Lower leg skin (tissue), 4 donors: ENCODE measurements around the gene A3GALT2. TPM values are rescaled to one million over a fixed set of nuclear protein-coding genes. Genes with fewer than 3 reads are reported as not detected.

ENCODE experiments used
- DNase-seq, 2 donors: peaks; one replicate each; pipeline ENCODE4 v3.0.0-alpha.2; 2019; ENCODE audit warnings: low spot score in 2 of 2
- H3K4me3 ChIP-seq: fragments of 200-600 bp; sonication (generic); 2 replicates; pipeline ENCODE4 v1.5.1; 2017; ENCODE audit warnings: mild to moderate bottlenecking, low read depth; ENCODE audit not compliant: poor library complexity, severe bottlenecking
- POLR2A ChIP-seq, 2 donors: fragments of 450-650 bp; IDR thresholded peaks; one replicate each; pipeline ENCODE4 v1.6.1; 2016 to 2017; ENCODE audit warnings: antibody characterized with exemption in 2 of 2, mild to moderate bottlenecking in 1 of 2, moderate library complexity in 1 of 2
- WGBS, 2 donors: methylation state at CpG; one replicate each; pipeline ENCODE4 v1.1.5; 2018; 5-methylcytosine and 5-hydroxymethylcytosine counted together
- intact Hi-C: fragments of 100-400 bp; cut with DNase I; formaldehyde crosslinking; loops from one replicate; pipeline ENCODE4 v1.15.0; 2023; ENCODE audit warnings: low total_unique reads
- total RNA-seq, 4 donors: library from RNA; depleted of rRNA; stranded (reverse); fragments of >200 nt; gene quantifications; one replicate each; pipeline ENCODE4 v1.1.0, GENCODE V29; 2016
- TF ChIP-seq, protein P1 (sequence below), 3 donors: fragments of 450-650 bp; IDR thresholded peaks; one replicate each; pipeline ENCODE4 v1.5.1; 2016; ENCODE audit warnings: antibody characterized with exemption in 3 of 3, mild to moderate bottlenecking in 3 of 3, moderate library complexity in 2 of 3

The A3GALT2 gene
- total RNA-seq, 4 donors from 2014 or later = not detected

DNA sequence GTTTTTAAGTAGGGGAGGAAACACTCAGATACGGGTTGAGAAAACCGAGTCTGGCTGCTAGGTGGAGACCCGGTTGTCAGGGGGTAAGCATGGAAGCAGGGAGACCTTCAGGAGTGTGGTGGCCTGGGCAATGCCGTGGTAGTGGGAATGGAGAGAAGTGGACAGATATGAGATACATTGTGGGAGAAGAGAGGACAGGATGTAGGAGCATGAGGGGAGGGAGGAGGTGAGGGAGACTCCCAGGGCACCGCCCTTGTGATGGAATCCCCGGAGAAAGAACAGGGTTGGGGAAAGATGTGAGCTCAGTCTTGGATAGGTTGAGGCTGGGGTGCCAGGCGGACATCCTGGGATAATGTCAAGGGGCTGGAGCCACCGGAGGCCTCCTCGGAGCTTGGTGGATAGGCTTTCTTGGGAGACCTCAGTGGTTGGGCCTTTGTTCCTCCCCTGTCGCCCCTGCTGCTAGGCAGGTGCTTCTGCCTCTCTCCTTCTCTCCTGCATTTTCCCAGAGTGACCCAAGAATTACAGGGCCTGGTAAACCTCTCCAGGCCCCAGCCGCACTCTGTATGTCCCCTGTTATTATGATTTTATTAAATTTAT, 43.3 kb downstream of the A3GALT2 start:
- 88 to 89% methylated on average over 11 of the region's 11 CpGs for WGBS, 2 donors
- intact Hi-C loops = no loop called here
- no peak overlapping the region for H3K4me3 ChIP-seq
- TF ChIP-seq, protein P1, sequence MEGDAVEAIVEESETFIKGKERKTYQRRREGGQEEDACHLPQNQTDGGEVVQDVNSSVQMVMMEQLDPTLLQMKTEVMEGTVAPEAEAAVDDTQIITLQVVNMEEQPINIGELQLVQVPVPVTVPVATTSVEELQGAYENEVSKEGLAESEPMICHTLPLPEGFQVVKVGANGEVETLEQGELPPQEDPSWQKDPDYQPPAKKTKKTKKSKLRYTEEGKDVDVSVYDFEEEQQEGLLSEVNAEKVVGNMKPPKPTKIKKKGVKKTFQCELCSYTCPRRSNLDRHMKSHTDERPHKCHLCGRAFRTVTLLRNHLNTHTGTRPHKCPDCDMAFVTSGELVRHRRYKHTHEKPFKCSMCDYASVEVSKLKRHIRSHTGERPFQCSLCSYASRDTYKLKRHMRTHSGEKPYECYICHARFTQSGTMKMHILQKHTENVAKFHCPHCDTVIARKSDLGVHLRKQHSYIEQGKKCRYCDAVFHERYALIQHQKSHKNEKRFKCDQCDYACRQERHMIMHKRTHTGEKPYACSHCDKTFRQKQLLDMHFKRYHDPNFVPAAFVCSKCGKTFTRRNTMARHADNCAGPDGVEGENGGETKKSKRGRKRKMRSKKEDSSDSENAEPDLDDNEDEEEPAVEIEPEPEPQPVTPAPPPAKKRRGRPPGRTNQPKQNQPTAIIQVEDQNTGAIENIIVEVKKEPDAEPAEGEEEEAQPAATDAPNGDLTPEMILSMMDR (IDR thresholded peaks at IDR 0.05) = no peak
- no peak for TF ChIP-seq POLR2A (IDR thresholded peaks at IDR 0.05)
- DNase-seq = peak in 1 of 2 donors; percentile 61

DNA sequence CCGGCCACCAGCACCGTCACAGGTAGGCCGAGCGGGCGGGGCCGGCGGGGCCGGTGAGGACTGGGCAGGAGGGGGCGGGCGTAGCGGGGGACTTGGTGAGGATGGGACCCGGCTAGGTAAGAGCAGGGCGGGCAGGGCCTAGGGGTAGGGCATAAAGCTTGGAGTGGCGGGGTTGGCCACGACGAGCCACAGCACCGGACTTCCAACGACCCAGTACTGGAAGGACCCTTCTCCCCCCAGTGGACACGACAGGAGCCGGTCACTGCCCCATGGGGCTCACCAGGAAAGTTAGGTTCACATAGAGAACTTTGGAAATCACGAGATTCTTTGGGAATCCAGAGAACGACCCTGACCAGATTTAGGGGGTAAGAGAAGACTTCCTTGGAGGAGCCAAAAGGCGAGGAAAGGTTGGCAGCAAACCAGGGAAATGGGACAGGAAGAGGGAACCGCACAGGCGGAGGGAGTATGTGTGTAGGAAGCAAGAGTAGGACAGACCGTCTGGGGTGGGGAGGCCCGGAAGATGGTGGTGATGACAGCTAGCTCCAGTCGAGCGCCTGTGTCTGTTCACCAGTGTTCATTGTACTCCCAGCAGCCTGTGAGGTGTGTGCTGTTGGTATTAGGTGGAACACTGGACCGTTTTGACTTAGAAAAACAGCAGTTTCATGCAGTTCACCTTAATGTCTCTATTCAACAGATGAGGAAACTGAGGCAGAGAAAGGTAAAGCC, 44.2 kb downstream of the A3GALT2 start:
- H3K4me3 ChIP-seq = no peak overlapping the region
- TF ChIP-seq, protein P1 (IDR thresholded peaks at IDR 0.05) = no peak
- TF ChIP-seq POLR2A (IDR thresholded peaks at IDR 0.05) = no peak
- intact Hi-C loops = no loop called here
- DNase-seq = peak in 1 of 2 donors; percentile 72
- WGBS, 2 donors = 82 to 90% methylated on average over 24 to 28 of the region's 30 CpGs

DNA sequence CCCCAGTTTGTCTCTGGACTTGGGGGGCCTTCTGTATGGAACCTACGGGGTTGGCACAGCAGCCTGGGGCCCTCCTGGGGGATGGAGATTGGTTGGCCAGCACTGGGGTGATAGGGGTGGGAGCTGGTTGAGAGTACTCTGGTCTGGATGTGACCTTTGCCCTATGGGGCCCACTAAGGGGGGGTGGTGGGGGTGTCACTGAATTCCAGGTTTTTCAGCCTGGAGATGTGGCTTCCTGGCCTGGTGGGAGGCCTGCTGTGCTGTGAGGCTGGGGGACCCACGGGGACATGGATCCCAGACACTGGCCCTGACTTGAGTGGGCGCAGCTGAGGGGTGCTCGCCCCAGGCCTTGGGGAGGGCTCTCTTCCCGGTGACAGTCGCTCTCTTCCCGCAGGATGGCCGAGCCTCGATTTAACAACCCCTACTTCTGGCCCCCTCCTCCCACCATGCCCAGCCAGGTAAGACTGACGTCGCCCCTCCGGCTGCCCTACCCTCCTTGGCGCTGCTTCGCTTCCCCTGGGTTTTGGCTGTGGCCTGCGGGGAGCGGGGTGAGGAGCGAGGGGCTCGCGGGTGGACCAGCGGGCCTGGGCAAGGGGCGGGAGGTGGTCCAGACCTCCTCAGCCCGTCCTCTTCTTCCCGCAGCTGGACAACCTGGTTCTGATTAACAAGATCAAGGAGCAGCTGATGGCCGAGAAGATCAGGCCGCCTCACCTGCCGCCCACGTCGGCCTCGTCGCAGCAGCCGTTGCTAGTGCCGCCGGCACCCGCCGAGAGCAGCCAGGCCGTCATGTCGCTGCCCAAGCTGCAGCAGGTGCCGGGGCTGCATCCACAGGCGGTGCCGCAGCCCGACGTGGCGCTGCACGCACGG, 45.0 kb downstream of the A3GALT2 start:
- intact Hi-C loops = no loop called here
- no peak overlapping the region for H3K4me3 ChIP-seq
- TF ChIP-seq POLR2A (IDR thresholded peaks at IDR 0.05) = no peak
- TF ChIP-seq, protein P1 (IDR thresholded peaks at IDR 0.05) = no peak
- 88 to 93% methylated on average over 28 to 40 of the region's 45 CpGs for WGBS, 2 donors
- peak in 1 of 2 donors; percentile 81 for DNase-seq

DNA sequence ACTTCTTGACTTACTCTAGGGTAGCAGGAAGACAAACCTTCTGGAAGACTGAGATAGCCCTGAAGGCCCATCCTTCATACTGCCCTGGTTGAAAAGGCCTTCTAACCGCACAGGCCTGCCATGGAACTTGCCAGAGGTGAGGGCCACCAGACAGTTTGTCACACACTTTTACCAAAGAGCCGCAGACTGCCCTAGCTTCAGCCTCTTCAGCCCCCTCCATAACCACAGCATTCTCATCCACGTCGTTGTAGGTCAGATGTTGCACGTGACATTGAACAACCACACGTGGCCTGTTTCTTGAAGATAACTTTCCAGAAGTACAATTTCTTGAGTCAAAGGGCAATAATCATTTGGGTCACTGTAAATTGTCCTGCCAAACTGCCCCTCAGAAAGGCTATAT, 45.7 kb downstream of the A3GALT2 start:
- TF ChIP-seq, protein P1 (IDR thresholded peaks at IDR 0.05) = no peak
- TF ChIP-seq POLR2A (IDR thresholded peaks at IDR 0.05) = no peak
- DNase-seq = peak in 1 of 2 donors; percentile 53
- no peak overlapping the region for H3K4me3 ChIP-seq
- intact Hi-C loops = no loop called here
- WGBS, 2 donors = 84% methylated on average over 6 of the region's 6 CpGs

DNA sequence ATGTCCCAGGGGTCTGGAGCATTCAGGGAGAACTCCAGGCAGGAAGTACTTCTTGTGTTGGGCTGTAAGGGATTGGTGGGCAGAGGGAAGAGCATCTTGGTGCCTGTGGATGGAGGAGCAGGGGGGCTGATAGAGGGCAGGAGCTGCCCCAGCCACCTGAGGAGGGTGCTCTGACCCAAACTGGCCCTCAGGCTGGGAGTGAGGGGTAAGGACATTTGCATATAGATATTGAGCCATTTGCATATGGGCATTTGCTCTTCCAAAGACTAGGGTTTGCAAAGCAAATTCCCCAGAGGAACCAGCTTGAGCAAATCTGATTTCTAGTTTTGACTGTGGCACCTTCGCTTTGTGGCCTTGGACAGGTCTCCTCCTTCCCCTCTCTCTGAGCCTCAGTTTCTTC, 46.5 kb downstream of the A3GALT2 start:
- TF ChIP-seq, protein P1 (IDR thresholded peaks at IDR 0.05) = no peak
- no peak for TF ChIP-seq POLR2A (IDR thresholded peaks at IDR 0.05)
- DNase-seq = no peak
- H3K4me3 ChIP-seq = no peak overlapping the region
- intact Hi-C loops = no loop called here
- 92 to 97% methylated on average over 1 of the region's 1 CpG for WGBS, 2 donors
